ENCODE data around the gene C4orf46.
"Not testable (repeated sequence)": the region's sequence is repeated elsewhere in the genome, so short reads cannot be mapped to it uniquely, and the experiment has no call there.

C4orf46 gene

DNA sequence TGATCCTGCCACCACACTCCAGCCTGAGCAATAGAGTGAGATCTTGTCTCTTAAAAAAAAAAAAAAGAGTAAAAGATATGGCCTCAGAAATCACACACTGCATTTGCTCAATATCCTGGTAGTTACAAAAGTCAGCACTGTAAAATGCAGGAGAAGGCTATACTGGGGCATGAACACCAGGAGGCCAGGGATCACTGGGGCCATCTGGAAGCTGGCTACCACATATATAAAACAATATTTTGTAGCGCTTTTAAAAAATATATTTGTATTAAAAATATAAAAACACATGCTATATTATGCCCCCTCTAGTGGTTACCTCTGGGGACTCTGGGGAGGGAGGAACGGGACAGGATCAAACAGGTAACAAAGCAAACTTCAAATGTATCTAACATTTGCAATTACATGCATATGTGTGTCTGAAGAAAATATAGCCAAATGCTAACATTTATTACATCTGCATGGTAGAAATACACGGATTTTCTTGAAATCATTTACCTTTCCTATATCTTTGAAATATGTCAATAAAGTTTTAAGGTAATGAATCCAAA lies 4.0 kb downstream of the C4orf46 start:
- Mint-ChIP-seq H3K36me3 (ENCODE audit: low read depth) (peaks cover 21% of the 10 kb centered on the region), H3K4me3 (no peak overlapping the region), H3K9me3 (no peaks in the 10 kb centered on the region), H3K4me1 (ENCODE audit: low read depth) (peaks cover 31% of the 10 kb centered on the region), H3K27me3 (no peaks in the 10 kb centered on the region), H3K27ac (no peak overlapping the region)

GRCh38 chr4:158666892-158667291 lies 4.8 kb downstream of the C4orf46 start:
- Mint-ChIP-seq H3K27me3 (no peaks in the 10 kb centered on the region), H3K27ac (no peak overlapping the region), H3K9me3 (no peaks in the 10 kb centered on the region), H3K36me3 (ENCODE audit: low read depth) (peaks cover 21% of the 10 kb centered on the region), H3K4me1 (ENCODE audit: low read depth) (peaks cover 24% of the 10 kb centered on the region), H3K4me3 (no peak overlapping the region)

- no peak overlapping the region for H3K4me3 Mint-ChIP-seq
- H3K4me1 Mint-ChIP-seq (ENCODE audit: low read depth): peaks cover 12% of the 10 kb centered on the region
- peaks cover 21% of the 10 kb centered on the region for H3K36me3 Mint-ChIP-seq (ENCODE audit: low read depth)
- H3K27me3 Mint-ChIP-seq: peaks cover 3% of the 10 kb centered on the region
- H3K9me3 Mint-ChIP-seq: no peaks in the 10 kb centered on the region
- H3K27ac Mint-ChIP-seq: no peak overlapping the region
These were observed 6.9 kb downstream of the C4orf46 start for GRCh38 chr4:158664806-158665205.

GRCh38 chr4:158663707-158664625 lies 7.7 kb downstream of the C4orf46 start:
- H3K9me3 Mint-ChIP-seq; H3K27ac Mint-ChIP-seq; H3K4me3 Mint-ChIP-seq; H3K4me1 Mint-ChIP-seq (ENCODE audit: low read depth); H3K27me3 Mint-ChIP-seq: not testable (repeated sequence)
- H3K36me3 Mint-ChIP-seq (ENCODE audit: low read depth): peaks cover 16% of the 10 kb centered on the region

DNA sequence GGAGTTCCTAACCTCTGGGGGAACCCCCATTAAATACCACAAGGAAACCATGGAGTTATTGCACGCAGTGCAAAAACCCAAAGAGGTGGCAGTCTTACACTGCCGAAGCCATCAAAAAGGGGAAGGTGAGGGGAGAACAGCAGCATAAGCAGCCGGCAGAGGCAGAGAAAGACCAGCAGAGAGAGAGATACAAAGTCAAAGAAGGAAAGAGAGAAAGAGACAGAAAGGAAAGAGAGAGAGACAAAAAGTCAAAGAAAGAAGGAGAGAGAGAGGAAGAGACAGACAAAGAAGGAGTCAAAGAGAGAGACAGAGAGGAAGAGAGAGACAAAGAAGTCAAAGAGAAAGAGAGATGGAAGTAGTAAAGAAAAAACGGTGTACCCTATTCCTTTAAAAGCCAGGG lies 8.4 kb downstream of the C4orf46 start:
- not testable (repeated sequence) for H3K4me1 Mint-ChIP-seq (ENCODE audit: low read depth); H3K27me3 Mint-ChIP-seq; H3K27ac Mint-ChIP-seq; H3K4me3 Mint-ChIP-seq; H3K9me3 Mint-ChIP-seq
- peaks cover 13% of the 10 kb centered on the region for H3K36me3 Mint-ChIP-seq (ENCODE audit: low read depth)

DNA sequence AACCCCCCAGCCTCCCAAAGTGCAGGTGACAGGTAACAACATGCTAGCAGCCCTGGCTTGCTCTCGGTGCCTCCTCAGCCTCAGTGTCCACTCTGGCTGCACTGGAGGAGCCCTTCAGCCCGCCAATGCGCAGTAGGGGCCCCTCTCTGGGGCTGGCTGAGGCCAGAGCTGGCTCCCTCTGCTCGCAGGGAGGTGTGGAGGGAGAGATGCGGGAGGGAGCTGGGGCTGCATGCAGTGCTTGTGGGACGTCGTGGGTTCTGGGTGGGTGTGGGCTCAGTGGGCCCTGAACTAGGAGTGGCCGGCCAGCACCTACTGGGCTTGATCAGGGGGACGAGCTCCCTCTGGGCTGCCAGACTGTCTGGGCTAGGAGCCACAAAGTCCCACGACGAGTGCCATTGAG lies 14.4 kb downstream of the C4orf46 start:
- Mint-ChIP-seq H3K36me3 (ENCODE audit: low read depth) (no peaks in the 10 kb centered on the region), H3K4me1 (ENCODE audit: low read depth) (peaks cover 8% of the 10 kb centered on the region), H3K9me3 (no peaks in the 10 kb centered on the region), H3K27me3 (peaks cover 3% of the 10 kb centered on the region), H3K27ac (no peak overlapping the region), H3K4me3 (no peak overlapping the region)

GRCh38 chr4:158656439-158656838 lies 15.2 kb downstream of the C4orf46 start:
- Mint-ChIP-seq H3K9me3 (no peaks in the 10 kb centered on the region), H3K36me3 (ENCODE audit: low read depth) (no peaks in the 10 kb centered on the region), H3K27me3 (peaks cover 3% of the 10 kb centered on the region), H3K4me3 (no peak overlapping the region), H3K27ac (no peak overlapping the region), H3K4me1 (ENCODE audit: low read depth) (peaks cover 8% of the 10 kb centered on the region)

DNA sequence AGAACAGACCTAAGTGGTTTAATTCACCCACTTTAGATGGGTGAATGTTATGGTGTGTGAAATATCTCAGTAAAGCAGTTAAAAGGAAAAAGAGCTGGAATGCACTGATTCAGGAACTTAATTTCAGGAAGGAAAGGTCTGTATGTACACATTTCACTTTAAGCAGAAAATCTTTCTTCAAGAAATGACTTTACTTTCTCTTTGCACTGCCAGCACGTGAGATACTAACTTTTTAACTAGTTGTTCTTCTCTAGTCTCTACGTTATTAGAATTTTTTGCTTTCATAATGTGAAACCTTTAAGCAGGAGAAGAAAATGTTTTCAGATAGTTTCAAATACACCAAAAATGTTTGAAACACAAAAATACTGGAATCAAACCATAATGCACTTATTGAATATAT lies 18.8 kb downstream of the C4orf46 start:
- Mint-ChIP-seq H3K27me3 (no peaks in the 10 kb centered on the region), H3K36me3 (ENCODE audit: low read depth) (no peaks in the 10 kb centered on the region), H3K4me1 (ENCODE audit: low read depth) (peaks cover 8% of the 10 kb centered on the region), H3K27ac (no peak overlapping the region), H3K9me3 (no peaks in the 10 kb centered on the region), H3K4me3 (peak overlapping the region; percentile 47)

GRCh38 chr4:158649111-158649680 lies 22.5 kb downstream of the C4orf46 start:
- peaks cover 15% of the 10 kb centered on the region for H3K27me3 Mint-ChIP-seq
- no peak overlapping the region for H3K4me3 Mint-ChIP-seq
- no peak overlapping the region for H3K27ac Mint-ChIP-seq
- H3K9me3 Mint-ChIP-seq: no peaks in the 10 kb centered on the region
- H3K36me3 Mint-ChIP-seq (ENCODE audit: low read depth): no peaks in the 10 kb centered on the region
- H3K4me1 Mint-ChIP-seq (ENCODE audit: low read depth): peaks cover 8% of the 10 kb centered on the region

GRCh38 chr4:158644760-158645159 lies 26.9 kb downstream of the C4orf46 start:
- Mint-ChIP-seq H3K27me3 (peaks cover 29% of the 10 kb centered on the region), H3K36me3 (ENCODE audit: low read depth) (no peaks in the 10 kb centered on the region), H3K27ac (no peak overlapping the region), H3K9me3 (no peaks in the 10 kb centered on the region), H3K4me1 (ENCODE audit: low read depth) (no peaks in the 10 kb centered on the region), H3K4me3 (no peak overlapping the region)

GRCh38 chr4:158644356-158644755 lies 27.3 kb downstream of the C4orf46 start:
- Mint-ChIP-seq H3K4me3 (no peak overlapping the region), H3K27me3 (peaks cover 29% of the 10 kb centered on the region), H3K27ac (no peak overlapping the region), H3K36me3 (ENCODE audit: low read depth) (no peaks in the 10 kb centered on the region), H3K9me3 (no peaks in the 10 kb centered on the region), H3K4me1 (ENCODE audit: low read depth) (no peaks in the 10 kb centered on the region)

DNA sequence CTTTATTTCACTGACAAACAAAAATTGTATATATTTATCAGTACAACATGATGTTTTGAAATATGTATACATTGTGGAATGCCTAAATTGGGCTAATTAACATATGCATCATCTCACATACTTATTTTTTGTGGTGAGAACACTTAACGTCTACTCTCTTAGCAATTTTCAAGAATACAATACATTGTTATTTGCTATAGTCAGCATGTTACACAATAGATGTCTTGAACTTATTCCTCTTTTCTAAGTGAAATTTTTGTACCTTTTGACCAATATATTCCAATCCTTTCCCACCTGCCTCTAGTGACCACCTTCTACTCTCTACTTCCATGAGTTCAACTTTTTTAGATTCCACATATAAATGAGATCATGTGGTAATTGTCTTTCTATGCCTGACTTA lies 35.1 kb downstream of the C4orf46 start:
- no peak overlapping the region for H3K4me3 Mint-ChIP-seq
- no peaks in the 10 kb centered on the region for H3K36me3 Mint-ChIP-seq (ENCODE audit: low read depth)
- H3K9me3 Mint-ChIP-seq: no peaks in the 10 kb centered on the region
- no peaks in the 10 kb centered on the region for H3K4me1 Mint-ChIP-seq (ENCODE audit: low read depth)
- H3K27ac Mint-ChIP-seq: no peak overlapping the region
- peaks cover 22% of the 10 kb centered on the region for H3K27me3 Mint-ChIP-seq

- no peaks in the 10 kb centered on the region for H3K4me1 Mint-ChIP-seq (ENCODE audit: low read depth)
- no peaks in the 10 kb centered on the region for H3K36me3 Mint-ChIP-seq (ENCODE audit: low read depth)
- H3K27me3 Mint-ChIP-seq: peaks cover 3% of the 10 kb centered on the region
- H3K9me3 Mint-ChIP-seq: no peaks in the 10 kb centered on the region
- no peak overlapping the region for H3K27ac Mint-ChIP-seq
- no peak overlapping the region for H3K4me3 Mint-ChIP-seq
These were observed 40.8 kb downstream of the C4orf46 start for GRCh38 chr4:158630893-158631292.

GRCh38 chr4:158625544-158625943 lies 46.1 kb downstream of the C4orf46 start:
- H3K27ac Mint-ChIP-seq: no peak overlapping the region
- no peaks in the 10 kb centered on the region for H3K4me1 Mint-ChIP-seq (ENCODE audit: low read depth)
- peaks cover 15% of the 10 kb centered on the region for H3K27me3 Mint-ChIP-seq
- no peaks in the 10 kb centered on the region for H3K9me3 Mint-ChIP-seq
- no peak overlapping the region for H3K4me3 Mint-ChIP-seq
- no peaks in the 10 kb centered on the region for H3K36me3 Mint-ChIP-seq (ENCODE audit: low read depth)

DNA sequence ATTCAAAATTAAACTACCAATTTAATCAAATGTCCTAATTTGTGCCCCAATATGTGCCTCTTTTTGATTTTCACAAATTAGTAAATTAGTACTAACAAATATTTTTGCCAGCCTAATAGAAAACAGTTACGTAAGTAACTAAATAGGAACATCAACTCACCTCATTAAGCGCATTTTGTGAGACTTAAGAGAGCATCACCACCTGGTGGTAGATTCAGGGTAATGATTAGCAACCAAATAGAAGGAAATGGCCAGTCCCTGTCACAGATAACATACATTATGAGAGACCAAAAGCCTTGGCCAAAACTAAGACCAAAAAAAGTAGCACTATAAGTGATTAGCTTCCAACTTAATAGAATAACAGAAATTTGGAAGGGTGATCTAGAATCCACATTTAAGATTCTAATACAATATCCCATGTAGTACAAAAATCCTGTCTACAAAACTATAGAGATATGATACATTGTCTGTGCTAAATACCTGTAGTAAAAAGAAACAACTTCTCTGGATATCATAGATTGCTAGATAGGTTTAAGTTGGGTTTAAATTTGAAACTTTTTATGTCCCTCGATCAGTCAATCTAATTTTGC lies 46.7 kb downstream of the C4orf46 start:
- H3K9me3 Mint-ChIP-seq: no peaks in the 10 kb centered on the region
- no peaks in the 10 kb centered on the region for H3K36me3 Mint-ChIP-seq (ENCODE audit: low read depth)
- H3K27me3 Mint-ChIP-seq: peaks cover 20% of the 10 kb centered on the region
- H3K27ac Mint-ChIP-seq: no peak overlapping the region
- H3K4me1 Mint-ChIP-seq (ENCODE audit: low read depth): no peaks in the 10 kb centered on the region
- H3K4me3 Mint-ChIP-seq: no peak overlapping the region

All from stimulated activated naive CD8-positive, alpha-beta T cell treated with anti-CD3 and anti-CD28 coated beads, Interleukin-15, Interleukin-2, amounts not matched to agents 100 ng/mL and 50 ng/mL, for 24 hours (primary cell).